ENCODE measurements around the gene PPP2R5A.

DNA sequence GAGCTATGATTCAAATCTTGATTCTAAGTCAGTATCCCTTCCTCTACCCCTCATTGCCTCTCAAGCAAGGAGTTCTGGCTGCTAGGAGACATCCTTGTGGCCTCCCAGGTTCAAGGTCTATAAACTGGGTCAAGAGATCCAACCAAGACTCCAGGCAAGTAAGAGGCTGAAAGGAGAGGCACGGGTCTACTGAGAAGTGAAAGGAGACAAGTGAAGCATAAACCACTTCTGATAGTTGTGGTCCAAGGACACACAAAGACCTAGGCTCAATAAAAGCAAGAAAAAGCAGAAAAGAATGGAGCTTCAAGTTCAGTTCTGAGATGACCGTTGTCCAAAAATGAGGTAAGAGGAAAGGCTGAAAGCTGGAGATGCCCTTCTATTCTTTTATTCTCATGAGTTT lies 17.8 kb upstream of the PPP2R5A start:
- TF ChIP-seq CTCF (IDR thresholded peaks at IDR 0.05) (no peak), POLR2A (IDR thresholded peaks at IDR 0.05) (no peak)

Data from upper lobe of left lung (tissue), 4 donors.